ENCODE results near the gene GTF2H4.

DNA sequence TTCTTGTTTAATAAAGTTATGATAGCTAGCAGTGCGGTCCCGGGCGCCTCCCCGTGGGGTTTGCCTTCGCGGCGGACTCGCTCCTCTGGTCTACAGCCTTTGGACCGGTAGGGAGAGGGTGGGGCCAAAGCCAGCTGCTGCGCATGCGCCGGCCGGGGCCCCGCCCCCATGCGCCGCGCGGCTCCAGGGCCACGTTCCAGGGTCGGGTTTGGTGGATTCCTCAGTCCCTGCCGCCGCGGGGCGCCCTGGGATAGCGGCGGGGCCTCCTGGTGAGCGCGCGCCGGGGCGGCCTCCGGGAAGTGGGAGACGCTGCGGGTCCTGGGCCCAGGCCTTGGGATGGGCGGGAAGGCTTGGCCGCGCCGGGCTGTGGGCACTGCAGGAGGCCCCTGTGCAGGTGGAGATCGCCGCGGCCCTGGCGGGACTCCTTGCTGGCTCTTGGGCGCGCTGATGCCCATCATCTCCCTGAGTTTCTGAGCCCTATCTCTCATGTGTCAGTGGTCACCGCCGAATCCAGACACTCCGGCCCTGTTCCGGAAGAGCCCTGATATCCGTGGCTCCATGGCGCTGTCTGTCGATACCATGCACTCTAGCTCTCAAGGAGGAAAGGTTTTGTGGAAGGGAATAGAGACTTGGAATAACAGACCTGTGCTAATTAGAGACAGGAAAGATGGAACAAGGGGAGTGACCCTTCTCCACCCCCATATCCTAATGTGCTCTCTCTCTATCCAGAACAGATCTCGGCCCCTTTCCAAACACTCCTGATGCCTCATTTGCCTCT, 6.3 kb downstream of the GTF2H4 start, which contains the start of gene VARS2:
- TF ChIP-seq, protein P1, sequence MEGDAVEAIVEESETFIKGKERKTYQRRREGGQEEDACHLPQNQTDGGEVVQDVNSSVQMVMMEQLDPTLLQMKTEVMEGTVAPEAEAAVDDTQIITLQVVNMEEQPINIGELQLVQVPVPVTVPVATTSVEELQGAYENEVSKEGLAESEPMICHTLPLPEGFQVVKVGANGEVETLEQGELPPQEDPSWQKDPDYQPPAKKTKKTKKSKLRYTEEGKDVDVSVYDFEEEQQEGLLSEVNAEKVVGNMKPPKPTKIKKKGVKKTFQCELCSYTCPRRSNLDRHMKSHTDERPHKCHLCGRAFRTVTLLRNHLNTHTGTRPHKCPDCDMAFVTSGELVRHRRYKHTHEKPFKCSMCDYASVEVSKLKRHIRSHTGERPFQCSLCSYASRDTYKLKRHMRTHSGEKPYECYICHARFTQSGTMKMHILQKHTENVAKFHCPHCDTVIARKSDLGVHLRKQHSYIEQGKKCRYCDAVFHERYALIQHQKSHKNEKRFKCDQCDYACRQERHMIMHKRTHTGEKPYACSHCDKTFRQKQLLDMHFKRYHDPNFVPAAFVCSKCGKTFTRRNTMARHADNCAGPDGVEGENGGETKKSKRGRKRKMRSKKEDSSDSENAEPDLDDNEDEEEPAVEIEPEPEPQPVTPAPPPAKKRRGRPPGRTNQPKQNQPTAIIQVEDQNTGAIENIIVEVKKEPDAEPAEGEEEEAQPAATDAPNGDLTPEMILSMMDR (IDR thresholded peaks at IDR 0.05) = peak in 1 of 3 experiments; percentile 40
- peak; percentile 33 for TF ChIP-seq POLR2A (IDR thresholded peaks at IDR 0.05)
